C4-2B (cell line): ENCODE results near the gene ZNF385A.

Experiments used
- H3K27ac ChIP-seq: fragments of 450-650 bp; 2 replicates; pipeline ENCODE4 v1.5.1; 2017
- ZFX ChIP-seq: fragments of 450-650 bp; IDR thresholded peaks from 2 replicates; pipeline ENCODE4 v1.6.1; 2017
- TF ChIP-seq, protein P1 (sequence below): fragments of 450-650 bp; conservative IDR thresholded peaks from 2 replicates; pipeline ENCODE4 v1.5.1; 2017; ENCODE audit warnings: mild to moderate bottlenecking

Gene ZNF385A

DNA sequence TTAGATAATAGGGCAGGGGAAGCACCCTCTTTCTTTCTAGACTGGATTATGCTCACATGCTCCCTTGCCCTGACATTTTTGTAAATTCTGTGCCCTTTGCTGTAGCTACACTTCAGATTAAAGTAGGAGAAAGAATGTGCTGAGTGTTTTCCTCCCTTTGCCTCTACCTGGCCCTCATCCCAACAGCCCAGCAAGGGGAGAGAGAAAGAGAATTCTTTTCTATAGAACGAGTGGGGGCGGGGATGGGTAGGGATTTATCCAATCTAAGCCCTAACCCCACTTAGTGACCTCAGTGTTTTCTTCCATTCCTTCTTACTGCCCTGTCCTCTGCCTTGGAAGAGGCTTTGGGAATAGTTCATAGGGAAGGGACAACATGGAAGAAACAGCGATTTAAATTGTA, 33.8 kb downstream of the ZNF385A start:
- H3K27ac ChIP-seq = no peak overlapping the region
- TF ChIP-seq, protein P1, sequence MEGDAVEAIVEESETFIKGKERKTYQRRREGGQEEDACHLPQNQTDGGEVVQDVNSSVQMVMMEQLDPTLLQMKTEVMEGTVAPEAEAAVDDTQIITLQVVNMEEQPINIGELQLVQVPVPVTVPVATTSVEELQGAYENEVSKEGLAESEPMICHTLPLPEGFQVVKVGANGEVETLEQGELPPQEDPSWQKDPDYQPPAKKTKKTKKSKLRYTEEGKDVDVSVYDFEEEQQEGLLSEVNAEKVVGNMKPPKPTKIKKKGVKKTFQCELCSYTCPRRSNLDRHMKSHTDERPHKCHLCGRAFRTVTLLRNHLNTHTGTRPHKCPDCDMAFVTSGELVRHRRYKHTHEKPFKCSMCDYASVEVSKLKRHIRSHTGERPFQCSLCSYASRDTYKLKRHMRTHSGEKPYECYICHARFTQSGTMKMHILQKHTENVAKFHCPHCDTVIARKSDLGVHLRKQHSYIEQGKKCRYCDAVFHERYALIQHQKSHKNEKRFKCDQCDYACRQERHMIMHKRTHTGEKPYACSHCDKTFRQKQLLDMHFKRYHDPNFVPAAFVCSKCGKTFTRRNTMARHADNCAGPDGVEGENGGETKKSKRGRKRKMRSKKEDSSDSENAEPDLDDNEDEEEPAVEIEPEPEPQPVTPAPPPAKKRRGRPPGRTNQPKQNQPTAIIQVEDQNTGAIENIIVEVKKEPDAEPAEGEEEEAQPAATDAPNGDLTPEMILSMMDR = no peak
- no peak for TF ChIP-seq ZFX

DNA sequence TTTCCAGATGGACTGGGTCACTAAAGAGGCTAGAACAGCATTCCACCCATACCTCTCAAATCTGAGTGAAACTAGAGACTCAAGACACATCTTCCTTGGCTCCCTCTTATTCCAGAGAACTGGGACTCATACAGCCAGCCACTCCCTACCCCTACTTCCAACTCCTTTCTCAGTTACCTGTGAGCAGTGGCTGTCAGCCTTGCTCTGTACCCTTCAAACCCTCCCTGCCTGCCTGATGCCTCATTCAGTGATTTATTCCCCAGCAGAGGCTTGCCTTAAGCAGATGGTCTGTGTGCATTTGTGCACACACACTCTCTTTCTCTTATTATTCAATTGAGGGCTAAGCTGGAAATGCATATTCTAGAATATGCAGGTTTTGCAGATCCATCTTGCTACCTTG, 34.9 kb downstream of the ZNF385A start:
- no peak for TF ChIP-seq ZFX
- TF ChIP-seq, protein P1 = no peak
- H3K27ac ChIP-seq = no peak overlapping the region

DNA sequence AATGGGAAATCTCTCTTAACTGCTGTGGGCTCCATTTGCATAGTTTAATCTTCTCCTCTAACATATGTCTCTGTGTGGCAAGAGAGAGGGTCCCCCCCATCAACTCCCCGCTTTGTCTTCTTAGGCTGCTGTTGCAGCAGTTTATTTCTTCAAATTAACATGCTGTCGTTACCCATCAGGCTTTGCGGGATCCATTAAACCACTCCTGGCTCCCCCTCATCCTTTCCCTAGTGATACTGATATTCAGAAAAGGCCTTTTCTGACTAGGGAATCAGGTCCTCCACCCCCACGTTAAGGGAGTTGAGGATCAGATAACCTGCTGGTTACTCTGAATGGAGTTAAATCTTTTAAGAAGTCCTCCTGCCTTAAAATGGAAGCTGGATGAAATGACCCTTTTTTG, 35.5 kb downstream of the ZNF385A start:
- TF ChIP-seq, protein P1 = no peak
- no peak for TF ChIP-seq ZFX
- H3K27ac ChIP-seq = no peak overlapping the region

DNA sequence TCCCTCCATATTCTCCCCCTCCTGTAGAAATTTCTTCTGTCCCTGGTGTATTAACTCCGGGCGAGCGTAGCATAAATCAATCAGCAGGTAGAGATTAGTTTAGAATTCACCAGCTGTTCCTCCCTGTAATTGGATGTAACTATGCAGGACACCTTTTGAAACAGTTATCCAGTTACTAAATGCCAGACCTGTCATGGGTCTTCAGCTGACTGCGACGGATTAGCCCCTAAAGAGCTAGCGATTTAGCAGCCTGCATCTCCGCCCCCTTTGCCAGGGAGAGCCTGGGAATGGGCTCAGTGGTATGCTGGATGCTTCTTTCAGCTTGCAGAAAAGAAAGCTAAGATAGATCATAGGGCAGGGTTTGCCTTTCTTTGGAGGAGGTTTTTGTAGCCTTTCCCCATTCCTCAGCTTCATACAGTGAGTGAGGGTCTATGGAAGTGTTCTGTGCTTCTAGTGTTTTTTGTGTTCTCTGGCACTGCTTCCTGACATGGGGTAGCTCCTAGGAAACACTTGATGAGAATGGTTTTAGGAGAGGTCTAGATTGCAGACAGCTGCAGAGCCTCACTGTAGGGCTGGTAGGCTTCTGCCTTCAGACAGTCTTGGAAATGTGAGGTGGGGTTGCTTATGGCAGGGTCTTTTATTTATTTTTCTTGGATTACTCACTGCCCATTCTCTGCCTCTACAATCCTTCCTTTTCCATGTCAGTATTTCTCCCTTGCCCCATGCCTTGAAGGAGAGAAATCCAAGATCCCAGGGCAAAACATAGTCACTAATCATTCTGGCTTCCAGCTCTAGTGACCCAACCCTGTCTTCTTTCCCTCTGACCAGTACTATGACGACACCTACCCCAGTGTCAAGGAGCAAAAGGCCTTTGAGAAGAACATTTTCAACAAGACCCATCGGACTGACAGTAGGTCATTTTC, 42.9 kb downstream of the ZNF385A start:
- TF ChIP-seq, protein P1 = no peak
- no peak for TF ChIP-seq ZFX
- H3K27ac ChIP-seq = no peak overlapping the region

DNA sequence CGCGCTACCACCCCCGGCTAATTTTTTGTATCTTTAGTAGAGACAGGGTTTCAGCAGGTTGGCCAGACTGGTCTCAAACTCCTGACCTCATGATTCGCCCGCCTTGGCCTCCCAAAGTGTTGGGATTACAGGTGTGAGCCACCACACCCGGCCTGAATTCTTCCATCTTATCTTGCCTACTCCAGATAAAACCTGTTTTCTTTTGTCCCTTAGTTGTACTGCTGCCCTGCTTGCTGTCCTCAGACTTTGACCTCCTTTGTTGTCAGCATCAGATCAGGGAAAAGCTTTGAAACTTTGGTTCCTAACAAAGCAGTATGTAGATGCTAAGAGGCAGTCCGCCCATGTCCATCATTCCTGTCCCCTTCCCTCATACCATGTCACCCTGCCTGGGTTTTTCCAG, 43.7 kb downstream of the ZNF385A start:
- TF ChIP-seq, protein P1 = no peak
- TF ChIP-seq ZFX = no peak
- no peak overlapping the region for H3K27ac ChIP-seq

DNA sequence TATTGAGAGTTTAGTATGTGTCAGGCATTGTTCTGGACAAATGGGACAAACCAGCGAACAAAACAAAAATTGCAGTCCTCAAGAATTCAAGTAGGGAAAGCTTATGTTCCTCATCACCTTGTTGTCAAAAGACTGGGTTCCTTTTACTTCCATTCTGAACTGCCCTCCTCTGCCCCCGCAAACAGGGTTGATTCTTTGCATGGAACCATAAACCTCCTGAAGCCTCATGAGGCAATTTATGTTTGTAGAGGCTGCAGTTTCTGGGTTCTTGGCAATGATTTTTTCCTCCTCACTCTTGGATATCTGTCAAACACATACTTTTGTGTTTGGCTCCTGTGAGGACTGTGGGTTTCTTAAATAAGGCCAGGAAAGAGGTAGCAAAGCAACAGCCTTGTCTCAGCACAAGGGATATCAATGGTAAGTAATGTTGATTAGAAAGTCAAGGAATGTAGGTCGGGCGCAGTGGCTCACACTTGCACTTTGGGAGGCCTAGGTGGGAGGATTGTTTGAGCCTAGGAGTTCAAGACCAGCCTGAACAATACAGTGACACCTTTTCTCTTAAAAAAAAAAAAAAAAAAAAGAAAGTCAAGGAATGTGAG, 45.7 kb downstream of the ZNF385A start:
- no peak overlapping the region for H3K27ac ChIP-seq
- TF ChIP-seq, protein P1 = no peak
- no peak for TF ChIP-seq ZFX
